ENCODE data around the gene SYNGR2.

GRCh38 chr17:78146881-78147280, 21.5 kb upstream of the SYNGR2 start:
- TF ChIP-seq CTCF (IDR thresholded peaks at IDR 0.05), result no peak
- TF ChIP-seq POLR2AphosphoS5 (IDR thresholded peaks at IDR 0.05), result no peak

Data from upper lobe of left lung (tissue), 4 donors.